Hepatocyte (in vitro differentiated cells): ENCODE measurements around the gene OSCP1. TPM values are rescaled to one million over a fixed set of nuclear protein-coding genes. Genes with fewer than 3 reads are reported as not detected.

ENCODE experiments used
- DNase-seq: peaks from one replicate; pipeline ENCODE4 v3.0.0-alpha.2; 2016; ENCODE audit warnings: low spot score
- H2AFZ ChIP-seq: fragments of 200-600 bp; sonication (generic); 2 replicates; pipeline ENCODE4 v1.6.0; 2016; ENCODE audit warnings: antibody characterized with exemption, mild to moderate bottlenecking
- H3K27ac ChIP-seq: fragments of 200-600 bp; sonication (generic); 2 replicates; pipeline ENCODE4 v1.5.1; 2016; ENCODE audit warnings: mild to moderate bottlenecking
- H3K27me3 ChIP-seq: fragments of 200-600 bp; sonication (generic); 2 replicates; pipeline ENCODE4 v1.6.1; 2016
- H3K36me3 ChIP-seq: fragments of 200-600 bp; sonication (generic); replicated peaks from 2 replicates; pipeline ENCODE4 v1.5.1; 2016; ENCODE audit warnings: low read depth; ENCODE audit not compliant: insufficient read depth
- H3K4me1 ChIP-seq: fragments of 200-600 bp; sonication (generic); 2 replicates; pipeline ENCODE4 v1.5.1; 2016; ENCODE audit warnings: mild to moderate bottlenecking, moderate library complexity; ENCODE audit not compliant: insufficient read depth
- H3K4me2 ChIP-seq: fragments of 200-600 bp; sonication (generic); 2 replicates; pipeline ENCODE4 v1.6.0; 2016
- H3K4me3 ChIP-seq: fragments of 200-600 bp; sonication (generic); 2 replicates; pipeline ENCODE4 v1.5.1; 2016; ENCODE audit warnings: mild to moderate bottlenecking
- H3K79me2 ChIP-seq: fragments of 200-600 bp; sonication (generic); 2 replicates; pipeline ENCODE4 v1.6.0; 2017; ENCODE audit warnings: mild to moderate bottlenecking
- H3K9me2 ChIP-seq: fragments of 200-600 bp; sonication (generic); replicated peaks from 2 replicates; pipeline ENCODE4 v1.6.0; 2017; ENCODE audit warnings: mild to moderate bottlenecking; ENCODE audit not compliant: insufficient read depth
- H3K9me3 ChIP-seq: fragments of 200-600 bp; sonication (generic); 2 replicates; pipeline ENCODE4 v1.5.1; 2016; ENCODE audit warnings: low read depth, mild to moderate bottlenecking
- H4K20me1 ChIP-seq: fragments of 200-600 bp; sonication (generic); 2 replicates; pipeline ENCODE4 v1.6.0; 2016; ENCODE audit warnings: mild to moderate bottlenecking; ENCODE audit not compliant: insufficient read depth, poor library complexity, severe bottlenecking
- EZH2 ChIP-seq: fragments of 200-600 bp; sonication (generic); IDR thresholded peaks from 2 replicates; pipeline ENCODE4 v1.6.1; 2016; ENCODE audit warnings: antibody characterized with exemption, mild to moderate bottlenecking, borderline replicate concordance
- EZH2phosphoT487 ChIP-seq: fragments of 200-600 bp; sonication (generic); IDR thresholded peaks from one replicate; pipeline ENCODE4 v1.6.1; 2018; ENCODE audit warnings: antibody characterized with exemption, mild to moderate bottlenecking, low read depth, moderate library complexity; ENCODE audit not compliant: unreplicated experiment, severe bottlenecking
- WGBS: methylation state at CpG from one replicate; pipeline ENCODE4 v1.1.6; 2016; ENCODE audit warnings: low lambda C conversion rate; ENCODE audit errors: missing lambda C conversion rate; 5-methylcytosine and 5-hydroxymethylcytosine counted together
- polyA plus RNA-seq: library from polyadenylated mRNA; unstranded; fragments of >200 nt; fragmentation: Nextera tagmentation; extraction: Ambion mirVana; gene quantifications from 2 replicates; pipeline ENCODE4 v1.2.1, GENCODE V29; 2016
- total RNA-seq: library from RNA; depleted of rRNA; stranded (reverse); fragments of >200 nt; gene quantifications from 2 replicates; pipeline ENCODE4 v1.2.3, GENCODE V29; 2014
- TF ChIP-seq, protein P1 (sequence below): fragments of 200-600 bp; sonication (generic); IDR thresholded peaks from 2 replicates; pipeline ENCODE4 v1.5.1; 2016; ENCODE audit warnings: antibody characterized with exemption, mild to moderate bottlenecking; ENCODE audit not compliant: poor library complexity

Gene OSCP1
- total and polyA plus RNA-seq, 2 experiments from 2014 or later: 5.8 to 7.6 TPM

DNA sequence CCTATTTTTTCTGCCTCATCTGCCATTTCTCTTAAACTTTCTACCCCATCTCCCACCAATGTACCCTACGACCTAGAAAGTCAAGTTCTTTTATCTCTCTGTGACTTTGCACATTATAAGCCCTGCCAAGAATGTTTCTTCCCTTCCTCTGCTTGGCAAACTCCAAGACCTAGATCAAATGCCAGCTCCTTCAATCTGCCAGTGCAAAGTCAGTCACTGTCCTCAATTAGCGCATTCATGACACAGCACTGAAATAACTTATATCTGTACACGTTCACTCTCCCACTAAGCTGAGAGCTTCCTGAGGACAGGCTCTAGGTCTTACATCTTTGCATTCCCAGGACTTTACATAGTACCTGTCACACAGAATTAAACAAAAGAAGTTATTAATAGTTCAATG is 31.1 kb downstream of the OSCP1 start:
- Histone ChIP-seq H3K4me1 (no peaks in the 10 kb centered on the region), H3K4me2 (no peak overlapping the region), H3K27me3 (no peaks in the 10 kb centered on the region), H2AFZ (no peak overlapping the region), H3K27ac (no peak overlapping the region), H3K79me2 (no peaks in the 10 kb centered on the region), H3K9me3 (no peaks in the 10 kb centered on the region), H3K36me3 (no peaks in the 10 kb centered on the region), H3K4me3 (no peak overlapping the region), H4K20me1 (no peaks in the 10 kb centered on the region), H3K9me2 (no peaks in the 10 kb centered on the region)
- no peak for DNase-seq
- no peak for TF ChIP-seq EZH2
- no peak for TF ChIP-seq EZH2phosphoT487
- TF ChIP-seq, protein P1, sequence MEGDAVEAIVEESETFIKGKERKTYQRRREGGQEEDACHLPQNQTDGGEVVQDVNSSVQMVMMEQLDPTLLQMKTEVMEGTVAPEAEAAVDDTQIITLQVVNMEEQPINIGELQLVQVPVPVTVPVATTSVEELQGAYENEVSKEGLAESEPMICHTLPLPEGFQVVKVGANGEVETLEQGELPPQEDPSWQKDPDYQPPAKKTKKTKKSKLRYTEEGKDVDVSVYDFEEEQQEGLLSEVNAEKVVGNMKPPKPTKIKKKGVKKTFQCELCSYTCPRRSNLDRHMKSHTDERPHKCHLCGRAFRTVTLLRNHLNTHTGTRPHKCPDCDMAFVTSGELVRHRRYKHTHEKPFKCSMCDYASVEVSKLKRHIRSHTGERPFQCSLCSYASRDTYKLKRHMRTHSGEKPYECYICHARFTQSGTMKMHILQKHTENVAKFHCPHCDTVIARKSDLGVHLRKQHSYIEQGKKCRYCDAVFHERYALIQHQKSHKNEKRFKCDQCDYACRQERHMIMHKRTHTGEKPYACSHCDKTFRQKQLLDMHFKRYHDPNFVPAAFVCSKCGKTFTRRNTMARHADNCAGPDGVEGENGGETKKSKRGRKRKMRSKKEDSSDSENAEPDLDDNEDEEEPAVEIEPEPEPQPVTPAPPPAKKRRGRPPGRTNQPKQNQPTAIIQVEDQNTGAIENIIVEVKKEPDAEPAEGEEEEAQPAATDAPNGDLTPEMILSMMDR: no peak
- 92% methylated on average over 3 of the region's 3 CpGs for WGBS

DNA sequence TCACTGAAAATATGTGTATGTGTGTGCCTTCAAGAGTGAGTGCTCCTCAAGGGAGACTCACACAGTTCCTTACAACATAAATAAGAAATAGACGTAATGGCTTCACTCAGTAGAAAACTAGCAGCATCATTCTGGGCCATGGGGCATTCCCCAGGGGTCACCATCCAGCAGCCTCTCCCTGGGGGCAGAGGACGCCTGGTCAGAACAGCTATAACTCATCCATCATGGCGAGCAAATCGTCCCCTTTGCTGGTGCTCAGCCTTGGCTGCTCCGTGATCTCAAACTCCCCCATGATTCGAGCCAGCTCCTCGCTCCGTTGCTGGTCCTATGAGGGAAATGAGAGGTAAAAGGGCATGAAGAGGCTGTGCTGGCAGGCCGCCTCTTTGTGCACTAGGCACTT is 32.3 kb downstream of the OSCP1 start:
- no peak overlapping the region for H3K27ac ChIP-seq
- H3K79me2 ChIP-seq: no peaks in the 10 kb centered on the region
- no peak overlapping the region for H3K4me2 ChIP-seq
- H3K4me3 ChIP-seq: no peak overlapping the region
- no peak for DNase-seq
- no peak overlapping the region for H2AFZ ChIP-seq
- no peaks in the 10 kb centered on the region for H3K9me3 ChIP-seq
- TF ChIP-seq, protein P1: no peak
- TF ChIP-seq EZH2: no peak
- no peak for TF ChIP-seq EZH2phosphoT487
- H4K20me1 ChIP-seq: no peaks in the 10 kb centered on the region
- WGBS: 88% methylated on average over 9 of the region's 9 CpGs
- H3K4me1 ChIP-seq: no peaks in the 10 kb centered on the region
- H3K27me3 ChIP-seq: no peaks in the 10 kb centered on the region
- H3K9me2 ChIP-seq: no peaks in the 10 kb centered on the region
- H3K36me3 ChIP-seq: no peaks in the 10 kb centered on the region

DNA sequence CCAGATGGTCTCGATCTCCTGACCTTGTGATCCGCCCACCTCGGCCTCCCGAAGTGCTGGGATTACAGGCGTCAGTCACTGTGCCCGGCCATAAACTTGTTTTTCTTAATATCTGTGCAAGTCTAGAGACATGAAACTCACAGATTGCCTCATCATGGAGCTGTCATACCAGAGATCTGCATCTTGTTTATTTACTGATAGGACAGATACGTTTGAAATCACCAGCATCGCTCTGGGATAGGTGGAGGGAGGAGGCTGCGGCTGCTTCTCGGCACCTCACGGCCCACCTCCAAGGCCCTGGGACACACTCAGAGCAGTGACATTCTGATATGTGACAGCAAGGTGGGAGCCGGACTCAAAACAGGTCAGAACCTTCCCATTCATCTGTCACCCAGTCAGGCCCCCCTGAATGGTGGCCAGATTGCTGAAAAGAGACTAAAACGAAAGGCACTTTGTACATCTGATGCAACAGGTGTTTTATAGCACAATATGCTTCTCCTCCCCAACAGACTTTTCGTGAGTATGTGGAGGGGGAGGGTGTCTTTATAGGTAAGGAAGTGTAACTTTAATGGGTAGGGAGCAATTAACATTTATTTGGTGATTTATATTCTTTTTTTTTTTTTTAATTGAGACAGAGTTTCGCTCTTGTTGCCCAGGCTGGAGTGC is 34.5 kb downstream of the OSCP1 start:
- Histone ChIP-seq H3K4me3 (no peak overlapping the region), H3K9me3 (no peaks in the 10 kb centered on the region), H3K27ac (no peak overlapping the region), H3K4me1 (no peaks in the 10 kb centered on the region), H3K36me3 (no peaks in the 10 kb centered on the region), H2AFZ (no peak overlapping the region), H3K4me2 (no peak overlapping the region), H3K79me2 (no peaks in the 10 kb centered on the region), H4K20me1 (no peaks in the 10 kb centered on the region), H3K27me3 (no peaks in the 10 kb centered on the region), H3K9me2 (no peaks in the 10 kb centered on the region)
- no peak for DNase-seq
- TF ChIP-seq EZH2phosphoT487: no peak
- TF ChIP-seq, protein P1: no peak
- TF ChIP-seq EZH2: no peak
- 90% methylated on average over 15 of the region's 15 CpGs for WGBS
